Esophagus squamous epithelium (tissue), 4 donors: ENCODE measurements around the gene ACP6.

Experiments
- CTCF ChIP-seq, 6 experiments: fragments of 450-650 bp in 4 of 6; fragments of 200-600 bp in 2 of 6; sonication (generic) in 2 of 6; IDR thresholded peaks; one replicate each; pipeline ENCODE4 v1.5.1; 2016 to 2019; ENCODE audit warnings: antibody characterized with exemption in 6 of 6, mild to moderate bottlenecking in 4 of 6, moderate library complexity in 4 of 6
- POLR2A ChIP-seq, 4 donors: fragments of 450-650 bp; IDR thresholded peaks; one replicate each; pipeline ENCODE4 v1.6.1; 2017; ENCODE audit warnings: antibody characterized with exemption in 4 of 4, mild to moderate bottlenecking in 4 of 4, moderate library complexity in 3 of 4

GRCh38 chr1:147643974-147644373 is 26.4 kb downstream of the ACP6 start:
- no peak for TF ChIP-seq CTCF (IDR thresholded peaks at IDR 0.05)
- TF ChIP-seq POLR2A (IDR thresholded peaks at IDR 0.05), result no peak
